ENCODE results near the gene IGSF9. TPM values are rescaled to one million over a fixed set of nuclear protein-coding genes. Genes with fewer than 3 reads are reported as not detected.

Gene IGSF9
- total and polyA plus RNA-seq, 2 of the 13 experiments (the other 11 are each of a cell fraction or from before 2014, with no cell fraction given), result 0.03 TPM; not detected in 1

DNA sequence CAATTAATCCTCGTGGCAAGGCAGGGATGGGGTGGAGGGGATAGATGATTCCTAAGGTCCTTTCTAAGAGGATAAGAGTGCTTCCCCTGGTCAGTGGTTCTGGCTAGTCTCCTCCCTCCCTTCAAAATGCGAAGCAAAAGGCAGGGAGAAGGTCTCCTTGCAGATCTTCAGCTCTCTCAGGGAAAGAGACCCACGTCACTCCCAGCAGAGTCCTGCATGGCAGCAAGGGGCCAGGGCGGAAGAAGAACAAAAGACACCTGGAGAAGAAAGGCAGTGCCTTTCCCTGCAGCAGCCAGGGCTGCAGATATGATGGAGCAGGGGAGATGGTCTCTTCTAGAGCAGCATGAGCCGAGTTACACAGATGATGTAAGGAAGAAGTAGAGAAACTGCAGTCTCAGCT is 38.3 kb upstream of the IGSF9 start:
- H3K4me3 ChIP-seq (replicated peaks in 1 of 3; ENCODE audit: insufficient read depth in 1 of 3, low read depth in 2 of 3, low read length in 3 of 3), result no peak overlapping the region
- no peak overlapping the region for H3K4me2 ChIP-seq (ENCODE audit: low read depth, low read length)
- no peak overlapping the region for H2AFZ ChIP-seq (ENCODE audit: low read length)
- no peaks in the 10 kb centered on the region for H3K4me1 ChIP-seq (ENCODE audit: insufficient read depth, low read length)
- no peak overlapping the region for H3K9ac ChIP-seq (ENCODE audit: insufficient read depth, low read depth, low read length)
- no peak for FAIRE-seq
- no peak for TF ChIP-seq KLF12 (CRISPR knock-in tag; IDR thresholded peaks at IDR 0.05; ENCODE audit: borderline replicate concordance)
- TF ChIP-seq ATF5 (CRISPR knock-in tag; IDR thresholded peaks at IDR 0.05; ENCODE audit: low read depth), result no peak
- TF ChIP-seq ZNF510 (CRISPR knock-in tag; IDR thresholded peaks at IDR 0.05; ENCODE audit: low read depth), result no peak
- no peak for TF ChIP-seq SRSF9 (IDR thresholded peaks at IDR 0.05; ENCODE audit: borderline replicate concordance, insufficient read depth, low read depth, low read length, poor library complexity, severe bottlenecking)
- TF ChIP-seq AKAP8 (CRISPR knock-in tag; IDR thresholded peaks at IDR 0.05), result no peak
- TF ChIP-seq PITX1 (CRISPR knock-in tag; IDR thresholded peaks at IDR 0.05), result no peak
- no peak for TF ChIP-seq ZNF629 (CRISPR knock-in tag; conservative IDR thresholded peaks at IDR 0.05)
- TF ChIP-seq ZFP37 (CRISPR knock-in tag; IDR thresholded peaks at IDR 0.05; ENCODE audit: borderline replicate concordance), result no peak
- no peak for TF ChIP-seq FOXM1 (CRISPR knock-in tag; IDR thresholded peaks at IDR 0.05)
- TF ChIP-seq MIER2 (CRISPR knock-in tag; IDR thresholded peaks at IDR 0.05), result no peak
- TF ChIP-seq E2F2 (CRISPR knock-in tag; IDR thresholded peaks at IDR 0.05; ENCODE audit: borderline replicate concordance), result no peak
- TF ChIP-seq HIC2 (CRISPR knock-in tag; IDR thresholded peaks at IDR 0.05; ENCODE audit: low read depth), result no peak
- no peak for TF ChIP-seq ZC3H4 (CRISPR knock-in tag; IDR thresholded peaks at IDR 0.05; ENCODE audit: borderline replicate concordance)
- TF ChIP-seq BRD4 (CRISPR knock-in tag; IDR thresholded peaks at IDR 0.05), result no peak
- no peak for TF ChIP-seq HINFP (CRISPR knock-in tag; IDR thresholded peaks at IDR 0.05; ENCODE audit: low read depth)
- no peaks in the 10 kb centered on the region for H3K9me3 ChIP-seq (ENCODE audit: low read length)
- POLR2A ChIA-PET, result no interaction called here
- no TSS peak for BruUV-seq (replicated peaks)
- WGBS (ENCODE audit: low lambda C conversion rate), result 4% methylated on average over 5 of the region's 5 CpGs
- no peaks in the 10 kb centered on the region for H4K20me1 ChIP-seq (ENCODE audit: insufficient read depth, low read length)
- H3K27ac ChIP-seq (ENCODE audit: extremely low read length, insufficient read depth, low read length), result no peak overlapping the region
- no peaks in the 10 kb centered on the region for H3K36me3 ChIP-seq (replicated peaks in 1 of 2; ENCODE audit: control insufficient read depth in 1 of 2, insufficient read depth in 2 of 2, low read length in 2 of 2)
- intact Hi-C loops (cut with micrococcal nuclease; ENCODE audit: unreplicated experiment) (no loop called here), in situ Hi-C loops (cut with HindIII; ENCODE audit: extremely low pct_ligation_motif_present, low pct_unique_long_range_greater_than_20kb) (no loop called here)
- no peak for ATAC-seq
- H3K79me2 ChIP-seq (ENCODE audit: insufficient read depth, low read length), result no peaks in the 10 kb centered on the region
- H3K27me3 ChIP-seq (ENCODE audit: control insufficient read depth in 1 of 2, insufficient read depth in 2 of 2, low read length in 2 of 2), result peaks cover 0 to 15% of the 10 kb centered on the region in 2 experiments; a peak in 3 of 5 replicates
- CTCF ChIA-PET (ENCODE audit: low intra/inter-chr PET ratio, low total read pairs), result no interaction called here
- DNase-seq (ENCODE audit: low spot score), result no peak
